GM18951 (cell line): Measurements from ENCODE around the gene ACKR4.
"Not testable (repeated sequence)": the region's sequence is repeated elsewhere in the genome, so short reads cannot be mapped to it uniquely, and the experiment has no call there.

ENCODE experiments used
- POLR2A ChIP-seq: IDR thresholded peaks from 4 replicates; pipeline ENCODE4 v1.6.1; 2011; ENCODE audit warnings: mild to moderate bottlenecking; ENCODE audit not compliant: insufficient read length, insufficient read depth; ENCODE audit errors: extremely low read depth
- in situ Hi-C: fragments of 300-500 bp; cut with MboI; formaldehyde crosslinking; loops from one replicate; pipeline ENCODE4 v1.12.0; 2022; ENCODE audit warnings: low sequenced_read_pairs, mixed read lengths, inconsistent platforms; ENCODE audit not compliant: unreplicated experiment

The ACKR4 gene

DNA sequence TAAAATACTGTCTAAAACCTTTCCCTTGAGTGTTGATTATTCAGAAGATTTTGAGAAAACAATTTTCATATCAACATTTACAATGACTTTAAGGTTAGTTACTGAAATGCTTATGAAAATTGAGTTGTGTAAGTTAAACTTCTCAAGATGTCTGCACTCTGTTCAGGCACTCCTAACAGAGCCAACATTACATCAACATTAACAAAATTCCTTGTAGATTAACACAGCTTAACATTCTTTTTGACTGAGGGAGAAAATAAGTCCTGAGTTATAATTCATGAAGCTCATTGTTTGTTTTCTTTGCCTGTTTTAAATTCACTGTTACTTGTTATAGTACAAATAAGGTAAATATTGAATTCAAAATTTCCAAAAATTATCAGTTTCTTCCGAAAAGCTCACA, 9.0 kb downstream of the ACKR4 start:
- no peak for TF ChIP-seq POLR2A
- in situ Hi-C loops = no loop called here

- in situ Hi-C loops = not testable (repeated sequence)
Measured at GRCh38 chr3:132606620-132607019, 9.6 kb downstream of the ACKR4 start.

DNA sequence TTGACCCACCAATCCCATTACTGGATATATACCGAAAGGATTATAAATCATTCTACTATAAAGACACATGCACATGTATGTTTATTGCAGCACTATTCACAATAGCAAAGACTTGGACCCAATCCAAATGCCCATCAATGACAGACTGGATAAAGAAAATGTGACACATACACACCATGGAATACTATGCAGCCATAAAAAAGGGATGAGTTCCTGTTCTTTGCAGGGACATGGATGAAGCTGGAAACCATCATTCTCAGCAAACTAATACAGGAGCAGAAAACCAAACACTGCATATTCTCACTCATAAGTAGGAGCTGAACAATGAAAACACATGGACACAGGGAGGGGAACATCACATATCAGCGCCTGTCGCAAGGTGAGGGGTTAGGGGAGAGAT, 18.2 kb downstream of the ACKR4 start:
- in situ Hi-C loops = not testable (repeated sequence)

DNA sequence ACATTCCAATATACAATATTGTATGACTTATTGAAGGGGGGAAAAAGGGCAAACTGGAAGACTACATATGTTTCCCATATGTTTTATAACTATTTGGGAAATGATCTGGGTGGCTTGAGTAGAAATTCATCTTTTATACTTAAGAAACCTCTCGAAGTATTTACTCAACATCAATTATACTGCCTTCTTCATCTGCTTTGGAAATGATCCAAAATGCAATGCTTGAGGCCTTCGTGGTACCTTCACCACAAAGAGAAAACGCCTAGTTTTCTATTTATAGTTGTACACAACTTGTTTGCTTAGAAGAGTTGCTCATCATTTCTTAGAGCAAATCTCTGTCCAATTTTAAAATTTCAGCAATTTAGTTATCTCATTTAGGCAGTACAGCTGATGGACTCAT, 18.8 kb downstream of the ACKR4 start:
- no peak for TF ChIP-seq POLR2A

DNA sequence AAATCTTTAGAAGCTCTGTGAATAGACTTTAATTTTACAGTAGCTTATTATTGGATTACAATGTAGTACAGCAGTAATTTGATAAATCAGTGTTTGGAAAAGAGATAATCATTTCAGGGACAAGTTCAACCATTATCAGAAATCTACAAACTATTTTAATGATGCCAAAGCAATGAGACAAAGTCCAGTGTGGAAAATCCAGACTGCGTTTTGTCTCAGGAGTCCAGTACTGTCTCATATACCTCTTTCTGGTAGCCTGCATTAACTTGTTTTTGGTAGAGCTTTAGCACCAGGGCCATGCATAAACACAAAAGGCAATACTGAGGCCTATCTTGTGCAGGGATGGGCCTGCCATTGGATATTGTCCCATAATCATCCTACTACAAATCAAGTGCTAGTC, 19.7 kb downstream of the ACKR4 start:
- TF ChIP-seq POLR2A = no peak
- in situ Hi-C loops = no loop called here

More for the DNA sequence above, 18.8 kb downstream of the ACKR4 start:
- in situ Hi-C loops = no loop called here

- no peak for TF ChIP-seq POLR2A
Measured at GRCh38 chr3:132622148-132622547, 25.1 kb downstream of the ACKR4 start.

DNA sequence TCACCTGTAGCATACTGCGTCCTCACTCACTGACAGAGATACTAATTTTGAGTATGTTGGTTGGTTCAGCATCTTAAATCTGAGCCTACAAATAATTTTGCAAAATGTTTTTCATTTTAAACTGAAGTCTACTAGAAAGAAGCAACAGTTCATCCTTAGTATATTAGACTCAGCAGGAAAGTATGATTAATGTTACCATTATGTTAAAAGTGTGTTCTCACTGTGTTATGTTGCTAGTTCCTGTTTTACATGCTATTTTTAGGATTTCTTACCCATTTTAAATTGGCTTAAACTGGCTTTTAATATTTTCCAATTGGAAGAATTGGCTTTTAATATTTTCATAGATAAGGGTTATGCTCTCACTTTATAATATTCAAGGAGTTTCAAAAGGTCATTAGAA, 25.7 kb downstream of the ACKR4 start:
- no peak for TF ChIP-seq POLR2A

More at GRCh38 chr3:132622148-132622547, 25.1 kb downstream of the ACKR4 start:
- in situ Hi-C loops = no loop called here

DNA sequence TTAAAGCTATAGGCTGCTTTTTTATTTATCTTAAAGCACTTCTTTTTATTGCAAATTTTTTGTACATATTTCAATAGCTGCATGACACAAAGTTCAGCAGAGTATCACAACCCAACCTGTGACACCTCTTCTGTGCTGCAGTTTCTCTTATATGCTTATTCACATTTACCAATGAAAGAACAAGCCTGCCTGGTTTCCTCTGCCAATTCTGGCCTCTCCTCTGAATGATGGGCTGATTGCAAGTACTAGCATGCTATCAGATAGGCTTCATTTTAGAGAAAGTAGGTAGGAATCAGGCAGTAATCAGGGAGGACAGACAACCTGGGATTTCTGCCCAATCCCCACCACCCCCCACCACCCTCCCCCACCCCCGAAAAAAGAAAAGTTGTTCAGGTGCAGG, 26.6 kb downstream of the ACKR4 start:
- in situ Hi-C loops = no loop called here
- no peak for TF ChIP-seq POLR2A

More for the DNA sequence above, 25.7 kb downstream of the ACKR4 start:
- in situ Hi-C loops = no loop called here

- in situ Hi-C loops = loop anchor here (25.0 kb wide), 1 partner anchor 362 kb away; no protein-coding TSS in a partner anchor
- no peak for TF ChIP-seq POLR2A
Measured at GRCh38 chr3:132624790-132625189, 27.7 kb downstream of the ACKR4 start.

- in situ Hi-C loops = loop anchor here (25.0 kb wide), 1 partner anchor 363 kb away; no protein-coding TSS in a partner anchor
- TF ChIP-seq POLR2A = no peak
Measured at GRCh38 chr3:132625613-132626012, 28.5 kb downstream of the ACKR4 start.

- in situ Hi-C loops = loop anchor here (25.0 kb wide), 1 partner anchor 365 kb away; no protein-coding TSS in a partner anchor
- TF ChIP-seq POLR2A = no peak
Measured at GRCh38 chr3:132626955-132627354, 29.9 kb downstream of the ACKR4 start.

GRCh38 chr3:132628157-132628556, 31.1 kb downstream of the ACKR4 start:
- no peak for TF ChIP-seq POLR2A
- in situ Hi-C loops = loop anchor here (25.0 kb wide), 1 partner anchor 366 kb away; no protein-coding TSS in a partner anchor

- in situ Hi-C loops = loop anchor here (25.0 kb wide), 1 partner anchor 368 kb away; no protein-coding TSS in a partner anchor
- no peak for TF ChIP-seq POLR2A
Measured at GRCh38 chr3:132629928-132630327, 32.9 kb downstream of the ACKR4 start.

DNA sequence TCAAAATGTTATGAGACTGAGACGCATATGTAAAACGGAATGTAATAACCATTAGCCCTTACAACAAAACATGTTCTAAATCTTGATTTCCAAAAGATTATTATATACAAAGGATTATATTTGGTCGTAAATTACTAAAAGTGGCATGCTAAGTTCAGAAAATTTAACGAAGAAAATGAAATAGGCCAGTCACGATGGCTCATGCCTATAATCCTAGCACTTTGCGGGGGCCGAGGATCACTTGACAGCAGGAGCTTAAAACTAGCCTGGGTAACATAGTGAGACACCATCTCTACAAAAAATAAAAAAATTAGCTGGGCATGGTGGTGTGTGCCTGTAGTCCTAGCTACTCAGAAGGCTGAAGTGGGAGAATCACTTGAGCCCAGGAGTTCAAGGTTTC, 33.5 kb downstream of the ACKR4 start:
- TF ChIP-seq POLR2A = no peak
- in situ Hi-C loops = loop anchor here (25.0 kb wide), 1 partner anchor 368 kb away; no protein-coding TSS in a partner anchor

DNA sequence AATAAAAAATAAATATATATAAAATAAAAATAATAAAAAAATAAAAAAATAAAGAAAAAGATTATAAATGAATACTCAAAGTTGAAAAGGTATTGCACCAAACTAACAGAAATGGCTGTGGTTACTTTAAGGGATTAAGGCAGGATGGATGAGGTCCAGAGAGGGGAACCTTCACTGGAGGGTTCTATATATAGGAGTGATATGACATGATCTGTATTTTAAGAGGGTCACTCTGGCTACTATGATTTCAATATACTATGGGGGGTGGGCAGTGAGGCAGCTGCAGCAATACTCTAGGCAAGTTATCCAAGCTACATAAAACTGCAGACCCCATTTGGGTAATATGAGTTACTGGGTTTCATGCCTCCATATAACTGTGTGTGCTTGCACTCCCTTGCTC, 38.0 kb downstream of the ACKR4 start:
- in situ Hi-C loops = loop anchor here (25.0 kb wide), 1 partner anchor 373 kb away; no protein-coding TSS in a partner anchor

More for the DNA sequence above, 38.0 kb downstream of the ACKR4 start:
- TF ChIP-seq POLR2A = no peak
